GM19397 (cell line): Measurements from ENCODE around the gene MED9.
"Not testable (repeated sequence)": the region's sequence is repeated elsewhere in the genome, so short reads cannot be mapped to it uniquely, and the experiment has no call there.

Experiments
- ATAC-seq: cut with Tn5 transposase; IDR thresholded peaks from one replicate; pipeline ENCODE4 v1.9.1; 2021; ENCODE audit warnings: mild to moderate bottlenecking, moderate library complexity; ENCODE audit not compliant: unreplicated experiment

MED9 gene

DNA sequence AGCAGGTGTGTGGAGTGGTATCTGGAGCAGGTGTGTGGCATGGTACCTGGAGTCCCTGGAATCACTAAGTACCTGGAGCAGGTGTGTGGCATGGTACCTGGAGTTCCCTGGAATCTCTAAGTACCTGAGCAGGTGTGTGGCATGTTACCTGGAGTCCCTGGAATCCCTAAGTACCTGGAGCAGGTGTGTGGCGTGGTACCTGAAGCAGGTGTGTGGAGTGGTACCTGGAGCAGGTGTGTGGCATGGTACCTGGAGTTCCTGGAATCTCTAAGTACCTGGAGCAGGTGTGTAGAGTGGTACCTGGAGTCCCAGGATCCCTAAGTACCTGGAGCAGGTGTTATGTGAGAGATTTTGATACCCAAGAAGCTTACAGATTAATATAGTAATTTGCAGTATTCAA lies 22.1 kb upstream of the MED9 start:
- ATAC-seq = not testable (repeated sequence)

DNA sequence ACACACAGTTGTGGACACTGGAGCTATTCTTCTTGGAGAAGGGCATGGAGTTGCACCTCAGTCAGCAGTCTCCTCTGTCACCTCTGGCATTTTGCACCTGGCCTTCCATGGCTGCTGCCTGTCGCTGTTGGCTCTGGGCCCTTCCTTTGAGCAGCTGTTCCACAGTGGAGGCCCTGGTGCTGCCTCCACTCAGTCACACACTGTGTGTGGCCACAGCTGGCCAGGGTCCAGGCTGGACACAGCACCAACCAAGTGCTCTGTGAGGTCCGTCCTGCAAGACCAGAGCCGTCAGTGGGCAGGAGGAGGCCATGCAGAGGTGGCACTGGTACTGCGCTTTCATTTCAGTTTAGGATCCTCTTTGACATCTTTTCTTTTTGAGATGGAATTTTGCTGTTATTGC lies 21.6 kb upstream of the MED9 start:
- ATAC-seq = no peak

DNA sequence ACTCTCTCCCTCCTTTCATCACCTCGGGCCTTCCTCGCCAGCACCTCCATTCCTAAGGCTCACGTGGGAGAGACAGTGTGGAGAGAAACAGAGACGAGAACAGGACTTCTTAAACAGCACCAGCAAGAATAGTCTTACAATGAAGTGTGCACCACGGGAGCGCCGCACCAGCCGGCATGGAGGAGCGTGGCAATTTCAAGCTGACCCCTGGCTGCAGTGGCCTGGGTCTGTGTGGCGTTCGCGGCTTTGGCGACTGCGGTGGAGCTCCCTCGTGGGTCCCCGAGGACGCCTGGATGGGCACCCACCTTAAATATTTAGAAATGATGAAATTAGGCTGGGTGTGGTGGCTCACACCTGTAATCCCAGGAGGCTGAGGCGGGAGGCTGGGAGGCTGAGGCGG lies 20.5 kb upstream of the MED9 start:
- ATAC-seq = no peak

DNA sequence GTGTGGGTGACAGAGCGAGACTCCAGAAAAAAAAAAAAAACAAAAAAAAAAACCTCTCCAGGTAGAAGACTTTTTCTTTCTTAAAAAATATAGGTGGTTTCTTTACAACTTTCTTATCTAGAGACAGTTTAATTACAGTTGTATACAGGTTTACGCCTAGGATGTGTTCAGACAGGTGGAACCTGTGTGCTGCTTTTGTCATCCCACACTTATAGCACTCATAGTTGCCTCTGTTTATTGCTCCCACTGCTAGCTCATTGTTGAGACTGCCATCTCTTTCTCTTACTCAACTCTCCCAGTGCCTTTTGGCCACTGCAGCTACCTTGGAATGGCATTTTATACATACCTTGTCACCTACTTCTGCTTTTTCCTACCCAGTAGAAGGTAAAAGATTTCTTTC lies 19.1 kb upstream of the MED9 start:
- ATAC-seq = no peak

DNA sequence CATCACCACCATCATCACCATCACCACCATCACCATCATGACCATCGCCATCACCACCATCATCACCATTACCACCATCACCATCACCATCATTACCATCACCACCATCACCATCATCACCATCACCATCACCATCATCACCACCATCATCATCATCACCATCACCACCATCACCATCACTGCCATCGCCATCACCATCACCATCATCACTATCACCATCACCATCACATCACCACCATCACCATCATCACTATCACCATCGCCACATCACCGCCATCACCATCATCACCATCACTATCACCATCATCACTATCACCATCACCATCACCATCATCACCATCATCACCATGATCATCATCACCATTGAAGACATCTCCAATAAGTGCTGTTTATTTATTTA lies 16.8 kb upstream of the MED9 start:
- ATAC-seq = no peak

DNA sequence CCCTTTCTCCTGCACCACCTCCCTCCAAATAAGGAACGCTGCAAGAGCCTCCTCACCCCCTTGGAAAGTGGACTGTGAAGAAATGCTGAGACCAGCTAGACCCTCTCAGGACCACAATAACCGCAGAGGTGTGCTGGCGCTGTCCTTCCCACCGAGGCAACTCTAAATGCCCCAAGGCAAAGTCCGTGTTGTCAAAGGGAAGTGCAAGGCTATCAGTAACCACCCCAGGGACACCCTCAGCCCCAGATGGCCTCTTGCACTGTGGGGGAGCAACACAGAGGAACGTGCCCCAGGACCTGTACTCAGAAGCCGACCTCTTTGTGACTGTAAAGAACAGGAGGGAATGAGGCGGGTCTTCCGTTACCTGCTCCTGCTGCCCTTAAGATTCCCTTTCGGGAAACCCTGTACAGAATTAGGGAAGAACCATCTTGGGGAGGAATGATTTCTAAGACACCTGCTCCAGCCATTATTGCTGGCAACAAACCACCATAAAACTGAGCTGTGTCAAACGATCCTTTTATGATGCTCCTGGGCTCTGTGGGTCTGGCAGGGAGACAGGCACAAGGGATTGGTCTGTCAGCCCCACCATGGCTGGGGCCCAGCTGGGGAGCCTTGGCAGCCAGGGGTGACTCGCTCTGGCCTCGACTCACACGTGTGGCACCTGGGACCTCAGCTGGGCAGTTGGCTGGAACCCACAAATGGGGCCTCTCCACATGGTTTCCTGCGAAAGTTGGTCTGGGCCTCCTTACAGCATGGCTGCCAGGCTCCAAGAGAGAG lies 14.6 kb upstream of the MED9 start:
- ATAC-seq = no peak

DNA sequence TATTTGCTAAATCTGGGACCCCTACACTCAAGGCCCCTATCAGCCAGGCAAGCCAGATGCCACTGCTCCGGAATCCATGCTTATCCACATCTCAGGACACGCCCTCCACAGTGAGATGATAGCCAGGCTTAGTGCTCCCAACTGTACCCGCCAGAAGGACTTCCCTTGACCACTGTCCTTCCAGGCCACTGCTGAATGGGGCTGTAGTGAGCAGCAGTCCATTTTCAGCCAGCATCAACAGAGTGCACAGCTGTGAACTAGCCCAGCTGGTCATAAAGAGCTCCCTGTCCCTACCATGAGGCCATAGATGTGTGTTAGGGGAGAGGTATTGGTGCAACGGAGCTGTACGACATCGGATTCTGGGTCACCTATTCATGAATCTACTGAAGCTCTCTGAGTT lies 13.0 kb upstream of the MED9 start:
- no peak for ATAC-seq

DNA sequence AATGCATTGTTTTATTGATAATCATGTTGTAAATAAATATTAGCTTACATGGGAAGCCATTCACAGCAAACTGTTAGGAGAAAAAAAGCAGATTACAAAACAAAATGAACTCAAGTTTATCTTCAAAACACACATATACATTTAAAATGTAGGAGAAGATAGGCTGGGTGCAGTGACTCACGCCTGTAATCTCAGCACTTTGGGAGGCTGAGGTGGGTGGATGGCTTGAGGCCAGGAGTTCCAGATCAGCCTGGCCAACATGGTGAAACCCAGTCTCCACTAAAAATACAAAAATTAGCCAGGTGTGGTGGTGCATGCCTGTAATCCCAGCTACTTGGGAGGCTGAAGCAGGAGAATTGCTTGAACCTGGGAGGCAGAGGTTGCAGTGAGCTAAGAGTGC lies 10.9 kb upstream of the MED9 start:
- ATAC-seq = not testable (repeated sequence)

DNA sequence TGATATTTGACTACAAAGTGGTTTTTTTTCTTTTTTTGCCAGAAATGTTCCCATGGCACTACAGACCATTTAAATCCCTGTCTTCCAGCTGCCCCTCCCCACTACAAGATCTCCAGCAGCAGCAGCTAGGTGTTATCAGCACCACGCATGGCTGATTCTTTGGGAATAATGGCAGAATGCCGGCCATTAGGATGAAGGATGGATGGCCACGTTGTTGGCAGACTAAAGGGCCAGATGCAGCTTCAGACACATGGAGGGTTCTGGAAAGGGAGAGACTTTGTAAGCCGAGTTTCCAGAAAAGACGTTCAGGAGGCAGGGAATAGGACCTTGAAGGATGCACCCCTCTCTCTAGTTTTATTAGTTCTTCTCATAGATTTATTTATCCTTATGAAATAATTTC lies 10.3 kb upstream of the MED9 start:
- no peak for ATAC-seq

DNA sequence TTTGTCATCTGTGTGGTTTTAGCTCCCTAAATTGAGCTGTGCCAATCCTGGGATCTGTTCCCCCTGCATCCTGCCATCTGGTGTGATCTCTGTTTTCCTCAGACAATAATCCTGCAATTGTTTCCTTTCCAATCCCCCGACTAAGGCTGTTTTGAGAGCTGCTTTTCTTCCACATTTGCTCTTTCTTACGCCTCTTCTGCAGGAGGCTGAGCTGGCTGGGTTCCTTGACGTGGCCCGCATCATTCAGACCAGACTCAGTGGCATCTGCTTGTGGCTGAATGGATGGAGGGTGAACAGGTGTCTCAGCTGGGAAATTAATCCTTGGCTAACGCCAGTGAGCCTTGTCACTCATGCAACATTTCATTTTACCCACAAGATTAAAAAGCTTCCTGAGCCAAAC lies 9.8 kb upstream of the MED9 start:
- no peak for ATAC-seq

DNA sequence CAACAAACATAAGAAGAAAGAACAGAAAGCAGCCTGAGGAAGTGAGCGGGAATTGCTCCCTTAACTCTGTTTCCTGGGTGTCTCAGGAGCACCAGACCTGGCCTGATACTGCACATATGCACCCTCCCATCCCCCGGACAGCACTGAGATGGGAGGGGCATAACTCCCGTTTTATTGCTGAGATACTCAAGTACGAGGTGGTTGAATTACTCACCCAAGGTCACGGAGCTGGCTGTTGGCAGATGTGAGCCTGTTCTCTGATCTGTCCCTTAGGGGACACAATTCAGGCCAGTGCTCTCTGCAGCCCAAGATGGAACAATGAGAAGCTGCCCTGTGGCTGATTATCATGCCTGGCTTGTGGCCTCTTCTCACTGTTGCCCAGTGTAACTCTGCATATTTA lies 9.1 kb upstream of the MED9 start:
- ATAC-seq = no peak

DNA sequence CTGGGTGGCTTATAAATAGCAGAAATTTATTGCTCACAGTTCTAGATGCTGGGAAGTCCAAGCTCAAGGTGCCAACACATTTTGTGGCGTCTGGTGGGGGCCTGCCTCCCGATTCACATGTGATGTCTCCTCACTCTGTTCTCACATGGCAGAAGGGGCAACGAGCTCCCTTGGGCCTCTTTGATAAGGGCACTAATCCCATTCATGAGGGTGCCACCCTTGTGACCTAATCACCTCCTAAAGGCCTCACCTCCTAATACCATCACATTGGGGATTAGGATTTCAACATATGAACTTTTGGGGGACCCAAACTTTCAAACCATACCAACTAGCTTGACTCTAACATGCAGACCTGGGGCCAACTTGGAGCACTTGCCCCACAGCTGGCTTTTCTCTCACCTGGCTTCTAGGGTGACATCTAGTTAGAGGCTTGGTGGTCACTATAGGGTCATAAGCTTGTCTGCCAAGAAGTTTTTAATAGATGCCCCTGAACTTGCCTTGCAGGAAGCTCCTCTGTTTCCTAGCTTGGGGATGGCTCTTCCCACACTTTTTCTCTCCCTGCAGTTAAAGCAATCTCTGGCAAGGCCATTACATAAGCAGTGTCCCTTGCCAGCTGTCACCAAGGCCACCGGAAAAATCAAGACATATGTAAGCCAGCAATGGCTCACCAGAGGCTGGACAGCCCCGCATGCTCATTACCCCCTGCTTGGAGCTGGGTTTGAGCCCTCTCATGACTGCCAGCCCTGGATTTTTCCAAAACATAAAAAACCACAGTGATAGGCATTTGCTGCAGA lies 8.4 kb upstream of the MED9 start:
- no peak for ATAC-seq

DNA sequence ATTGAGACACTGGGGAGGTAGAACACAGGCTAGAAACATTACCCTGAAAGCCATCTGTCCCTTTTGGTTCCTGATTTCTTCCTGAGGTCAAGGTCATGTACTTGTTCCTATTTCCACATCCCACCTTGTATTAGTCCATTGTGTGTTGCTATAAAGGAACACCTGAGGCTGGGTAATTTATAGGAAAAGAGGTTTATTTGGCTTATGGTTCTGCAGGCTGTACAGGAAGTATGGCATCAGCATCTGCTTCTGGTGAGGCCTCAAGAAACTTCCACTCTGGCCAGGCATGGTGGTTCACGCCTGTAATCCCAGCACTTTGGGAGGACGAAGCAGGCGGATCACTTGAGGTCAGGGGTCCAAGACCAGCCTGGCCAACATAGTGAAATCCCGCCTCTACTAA lies 7.4 kb upstream of the MED9 start:
- ATAC-seq = no peak

DNA sequence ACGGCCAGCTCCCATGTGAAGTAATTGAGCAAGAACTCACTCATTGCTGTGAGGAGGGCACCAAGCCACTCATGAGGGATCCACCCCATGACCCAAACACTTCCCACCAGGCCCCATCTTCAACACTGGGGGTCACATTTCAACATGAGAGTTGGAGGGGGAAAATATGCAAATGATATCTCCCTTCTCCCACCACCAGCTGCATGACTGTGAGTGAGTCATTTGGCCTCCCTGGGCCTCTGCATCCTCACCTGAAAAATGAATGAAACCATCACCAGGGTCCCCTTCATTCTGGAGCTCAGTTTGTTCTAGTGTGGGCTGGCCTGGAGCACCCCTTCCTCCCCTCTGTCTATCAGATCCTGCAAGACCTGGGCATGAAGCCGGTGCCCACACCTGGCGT lies 6.8 kb upstream of the MED9 start:
- no peak for ATAC-seq

DNA sequence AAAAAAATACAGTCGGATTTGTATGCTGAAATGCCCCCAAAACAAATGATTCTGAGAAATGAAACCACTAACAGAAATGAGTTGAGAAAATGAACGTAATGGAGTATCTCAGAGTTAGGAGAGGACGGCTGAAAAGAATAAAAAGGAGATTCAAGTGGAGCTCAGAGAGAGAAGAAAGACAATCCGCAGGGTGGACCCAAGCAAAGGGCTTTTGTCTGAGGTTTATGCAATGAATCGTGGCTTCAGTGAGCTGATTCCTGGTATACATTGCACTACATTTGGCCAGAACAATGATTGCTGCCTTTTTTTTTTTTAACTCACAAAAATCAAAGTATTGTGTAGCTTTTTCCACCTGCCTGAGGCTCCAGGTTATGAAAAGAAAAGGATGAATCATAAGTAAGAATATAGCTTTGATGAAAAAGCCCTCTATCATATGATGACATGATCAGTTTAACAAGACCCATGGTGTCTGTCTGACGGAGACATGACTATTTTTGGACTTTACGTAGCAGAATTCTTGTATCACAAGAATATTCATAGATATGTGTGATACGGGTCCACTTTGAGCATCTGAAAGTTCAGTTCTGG lies 4.4 kb upstream of the MED9 start:
- no peak for ATAC-seq

DNA sequence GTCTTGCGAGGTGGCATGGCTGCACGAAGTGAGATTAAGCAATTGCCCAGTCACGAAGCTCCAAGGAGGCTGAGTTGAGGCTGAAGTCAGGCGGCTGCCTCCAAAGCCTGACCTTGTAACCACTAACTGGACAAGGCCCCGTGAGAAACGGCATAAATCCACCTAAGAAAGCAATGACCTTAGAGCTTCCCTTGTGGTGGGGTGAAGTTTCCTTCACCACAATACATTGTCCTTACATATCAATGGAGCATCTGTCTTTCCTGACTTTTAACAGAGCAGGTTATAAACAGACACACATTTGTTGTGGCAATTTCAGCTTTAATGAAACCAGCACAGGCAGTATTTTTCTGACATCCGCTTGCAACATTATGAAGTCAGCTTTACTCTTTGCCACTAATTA lies 2.5 kb upstream of the MED9 start:
- ATAC-seq = no peak

DNA sequence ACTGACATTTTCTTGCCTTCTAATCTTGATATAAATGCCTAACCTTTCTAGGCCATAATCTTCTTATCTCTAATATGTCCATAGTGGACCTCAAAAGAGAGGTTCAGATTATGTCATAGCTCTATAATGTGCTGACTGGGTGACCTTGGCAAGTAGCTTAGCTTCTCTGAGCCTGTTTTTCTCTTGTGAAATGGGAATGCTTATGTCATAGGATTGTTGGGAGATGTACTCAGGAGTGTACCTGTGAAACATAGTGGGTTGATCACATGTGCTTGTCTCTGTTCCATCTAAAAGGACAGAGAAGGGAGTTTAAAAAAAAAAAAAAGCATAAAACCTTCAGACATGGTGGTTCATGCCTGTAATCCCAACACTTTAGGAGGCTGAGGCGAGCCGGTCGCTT lies 2.4 kb downstream of the MED9 start:
- ATAC-seq = no peak

DNA sequence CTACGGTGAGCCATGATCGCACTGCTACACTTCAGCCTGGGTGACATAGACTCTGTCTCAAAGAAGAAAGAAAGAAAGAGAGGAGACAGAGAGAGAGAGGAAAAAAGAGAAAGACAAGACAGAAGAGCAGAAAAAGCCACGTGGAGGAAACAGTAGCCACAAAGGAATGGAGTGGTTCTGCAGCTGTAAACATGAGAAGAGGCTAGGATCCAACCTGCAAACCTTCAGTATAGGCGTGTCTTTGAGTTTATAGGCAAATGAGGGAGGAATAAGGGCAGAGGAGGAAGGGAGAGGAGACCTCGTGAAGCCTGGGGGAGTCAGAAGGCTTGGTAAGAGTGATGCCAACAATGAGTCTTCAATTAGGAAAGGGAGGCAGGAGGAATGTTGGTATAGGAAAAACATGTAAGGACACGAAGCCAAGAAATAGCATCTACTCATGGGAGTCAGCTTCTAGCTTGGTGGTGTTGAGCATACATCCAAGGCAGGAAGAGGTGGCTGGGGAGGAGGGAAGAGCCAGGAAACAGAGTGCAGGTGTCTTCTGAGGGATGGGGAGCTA lies 3.9 kb downstream of the MED9 start:
- no peak for ATAC-seq

DNA sequence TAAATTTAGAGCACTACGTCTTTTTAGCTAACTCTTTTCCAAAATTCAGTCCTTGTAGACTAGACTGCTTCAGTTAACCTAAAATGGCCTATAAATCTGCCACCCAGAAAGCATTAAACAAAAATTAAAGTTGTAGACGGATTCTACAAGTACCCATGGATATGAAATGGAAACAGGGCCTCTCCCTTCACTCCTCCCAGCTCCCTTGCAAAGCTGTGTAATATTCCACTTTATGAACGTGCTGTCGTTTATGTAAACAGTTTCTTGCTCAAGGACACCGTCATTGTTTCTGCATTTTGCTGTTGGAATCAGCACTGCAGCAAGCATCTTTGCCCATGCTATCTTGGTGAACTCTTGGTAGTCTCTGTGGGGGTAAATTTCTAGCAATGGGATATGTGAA lies 5.1 kb downstream of the MED9 start:
- ATAC-seq = no peak

DNA sequence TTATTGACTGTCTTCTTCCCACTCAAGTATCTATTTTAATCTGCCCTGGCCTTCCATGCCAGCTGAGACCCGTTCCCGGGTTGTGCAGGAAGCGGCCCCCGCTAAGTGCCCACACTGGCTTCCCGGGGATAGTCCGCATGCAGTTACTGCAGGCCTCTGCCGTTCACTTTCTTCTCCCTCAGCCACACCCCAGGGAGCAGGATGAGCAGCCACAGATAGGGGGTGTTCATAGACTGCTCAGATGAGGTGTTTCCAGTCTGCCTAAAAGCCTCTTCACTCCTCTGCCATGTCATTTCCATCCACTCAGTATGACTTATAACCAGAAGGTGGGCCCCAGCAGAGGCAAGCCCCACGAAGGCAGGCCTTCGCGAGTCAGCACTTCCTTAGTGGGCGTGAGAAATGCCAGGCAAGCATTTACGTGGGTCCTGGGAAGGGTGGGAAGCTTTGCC lies 7.7 kb downstream of the MED9 start:
- ATAC-seq = no peak

DNA sequence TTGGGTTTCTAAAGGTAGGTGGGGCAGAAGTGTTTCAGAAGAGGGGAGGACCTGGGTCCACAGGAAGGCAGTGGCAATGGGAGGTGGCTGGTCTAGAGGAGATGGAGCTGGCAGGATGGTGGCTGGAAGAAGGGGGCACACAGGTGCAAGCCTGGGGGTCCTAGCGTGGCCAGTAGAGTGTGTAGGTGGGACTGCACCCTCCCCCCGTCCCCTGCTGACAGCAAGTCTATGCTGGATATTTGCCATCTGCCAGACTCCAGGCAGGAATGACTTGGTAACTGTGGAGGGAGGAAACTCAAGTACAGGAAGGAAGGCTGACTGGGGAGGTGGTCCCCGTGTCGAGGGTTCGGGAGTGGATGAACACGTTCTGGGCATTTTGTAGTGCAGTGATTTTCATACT lies 8.6 kb downstream of the MED9 start:
- no peak for ATAC-seq

DNA sequence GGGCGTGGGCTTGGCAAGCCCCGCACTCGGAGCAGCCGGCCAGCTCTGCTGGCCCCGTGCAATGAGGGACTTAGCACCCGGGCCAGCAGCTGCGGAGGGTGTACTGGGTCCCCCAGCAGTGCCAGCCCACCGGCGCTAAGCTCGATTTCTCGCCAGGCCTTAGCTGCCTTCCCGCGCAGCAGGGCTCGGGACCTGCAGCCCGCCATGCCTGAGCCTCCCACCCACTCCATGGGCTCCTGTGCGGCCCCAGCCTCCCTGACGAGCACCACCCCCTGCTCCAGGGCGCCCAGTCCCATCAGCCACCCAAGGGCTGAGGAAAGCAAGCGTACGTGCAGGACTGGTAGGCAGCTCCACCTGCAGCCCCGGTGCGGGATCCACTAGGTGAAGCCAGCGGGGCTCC lies 9.6 kb downstream of the MED9 start:
- not testable (repeated sequence) for ATAC-seq
